ENCODE measurements around the gene C9orf43. TPM values are rescaled to one million over a fixed set of nuclear protein-coding genes. Genes with fewer than 3 reads are reported as not detected.
"Not testable (repeated sequence)": the region's sequence is repeated elsewhere in the genome, so short reads cannot be mapped to it uniquely, and the experiment has no call there.

The C9orf43 gene
- total RNA-seq, 1 experiment from 2014 or later: 1.9 TPM

DNA sequence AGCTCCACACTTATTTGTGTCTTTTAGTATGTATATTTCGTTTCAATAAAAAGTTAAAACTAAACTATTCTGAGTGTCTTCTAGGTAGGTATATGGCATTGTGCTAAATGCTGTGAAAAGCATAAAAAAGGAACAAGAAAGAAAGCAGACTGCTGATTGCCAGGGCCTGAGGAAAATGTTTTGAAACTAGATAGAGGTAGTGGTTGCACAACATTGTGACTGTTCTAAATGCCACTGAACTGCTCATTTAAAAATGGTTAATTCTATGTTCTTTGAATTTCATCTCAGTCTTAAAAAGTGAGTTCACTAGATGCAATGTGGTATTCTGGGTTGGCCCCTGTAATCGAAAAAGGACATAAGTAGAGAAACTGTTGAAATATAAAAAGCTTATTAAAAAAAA is 6.9 kb upstream of the C9orf43 start:
- H3K27me3 Mint-ChIP-seq (ENCODE audit: insufficient read depth, unreplicated experiment): no peaks in the 10 kb centered on the region
- no peak for TF ChIP-seq CTCF (IDR thresholded peaks at IDR 0.05; ENCODE audit: insufficient read depth in 1 of 2, low read depth in 1 of 2, low read length in 1 of 2, severe bottlenecking in 1 of 2, unreplicated experiment in 1 of 2)
- no peaks in the 10 kb centered on the region for H3K9me3 Mint-ChIP-seq (ENCODE audit: unreplicated experiment)
- Histone ChIP-seq H3K36me3 (ENCODE audit: control insufficient read depth, insufficient read depth, low read length) (0 out of 2 replicates have a peak, but pooled peaks cover 2% of the 10 kb centered on the region), H3K4me3 (ENCODE audit: low read depth, low read length) (no peak overlapping the region), H3K27me3 (replicated peaks; ENCODE audit: control insufficient read depth, insufficient read depth, low read length) (no peaks in the 10 kb centered on the region), H3K9me3 (no peaks in the 10 kb centered on the region), H3K4me1 (peaks cover 25% of the 10 kb centered on the region)
- intact Hi-C loops (cut with micrococcal nuclease; ENCODE audit: unreplicated experiment): no loop called here
- DNase-seq: no peak
- no peak overlapping the region for H3K4me3 Mint-ChIP-seq (ENCODE audit: unreplicated experiment)
- ChIA-PET POLR2A (no interaction called here), CTCF (interaction anchor here (1.0 kb wide), 1 partner anchor 40 kb away, joined by 3 read pairs; no protein-coding TSS in a partner anchor)
- H3K27ac Mint-ChIP-seq (ENCODE audit: unreplicated experiment): no peak overlapping the region
- H3K36me3 Mint-ChIP-seq (ENCODE audit: insufficient read depth, unreplicated experiment): peaks cover 32% of the 10 kb centered on the region
- no TSS peak for BruUV-seq (replicated peaks)
- H3K4me1 Mint-ChIP-seq (ENCODE audit: low read depth, unreplicated experiment): peaks cover 28% of the 10 kb centered on the region

DNA sequence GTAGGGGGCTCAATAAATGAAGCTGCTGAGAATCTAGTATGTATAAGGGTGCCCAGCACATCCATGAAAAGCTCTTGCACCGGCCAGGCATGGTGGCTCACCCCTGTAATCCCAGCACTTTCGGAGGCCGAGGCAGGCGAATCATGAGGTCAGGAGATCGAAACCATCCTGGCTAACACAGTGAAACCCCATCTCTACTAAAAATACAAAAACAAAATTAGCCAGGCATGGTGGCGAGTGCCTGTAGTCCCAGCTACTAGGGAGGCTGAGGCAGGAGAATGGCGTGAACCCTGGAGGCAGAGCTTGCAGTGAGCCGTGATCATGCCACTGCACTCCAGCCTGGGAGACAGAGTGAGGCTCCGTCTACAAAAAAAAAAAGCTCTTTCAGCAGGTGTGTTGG is 4.2 kb upstream of the C9orf43 start:
- POLR2A ChIA-PET; intact Hi-C loops (cut with micrococcal nuclease; ENCODE audit: unreplicated experiment); H3K4me1 ChIP-seq; H3K9me3 Mint-ChIP-seq (ENCODE audit: unreplicated experiment); H3K36me3 ChIP-seq (ENCODE audit: control insufficient read depth, insufficient read depth, low read length); H3K4me3 Mint-ChIP-seq (ENCODE audit: unreplicated experiment); H3K27ac Mint-ChIP-seq (ENCODE audit: unreplicated experiment); BruUV-seq (replicated peaks); H3K4me3 ChIP-seq (ENCODE audit: low read depth, low read length); DNase-seq; H3K27me3 ChIP-seq (replicated peaks; ENCODE audit: control insufficient read depth, insufficient read depth, low read length); H3K27me3 Mint-ChIP-seq (ENCODE audit: insufficient read depth, unreplicated experiment); H3K9me3 ChIP-seq: not testable (repeated sequence)
- CTCF ChIA-PET: interaction anchor here (1.0 kb wide), 1 partner anchor 132 kb away, joined by 4 read pairs; no protein-coding TSS in a partner anchor
- peaks cover 56% of the 10 kb centered on the region for H3K36me3 Mint-ChIP-seq (ENCODE audit: insufficient read depth, unreplicated experiment)
- peaks cover 20% of the 10 kb centered on the region for H3K4me1 Mint-ChIP-seq (ENCODE audit: low read depth, unreplicated experiment)

DNA sequence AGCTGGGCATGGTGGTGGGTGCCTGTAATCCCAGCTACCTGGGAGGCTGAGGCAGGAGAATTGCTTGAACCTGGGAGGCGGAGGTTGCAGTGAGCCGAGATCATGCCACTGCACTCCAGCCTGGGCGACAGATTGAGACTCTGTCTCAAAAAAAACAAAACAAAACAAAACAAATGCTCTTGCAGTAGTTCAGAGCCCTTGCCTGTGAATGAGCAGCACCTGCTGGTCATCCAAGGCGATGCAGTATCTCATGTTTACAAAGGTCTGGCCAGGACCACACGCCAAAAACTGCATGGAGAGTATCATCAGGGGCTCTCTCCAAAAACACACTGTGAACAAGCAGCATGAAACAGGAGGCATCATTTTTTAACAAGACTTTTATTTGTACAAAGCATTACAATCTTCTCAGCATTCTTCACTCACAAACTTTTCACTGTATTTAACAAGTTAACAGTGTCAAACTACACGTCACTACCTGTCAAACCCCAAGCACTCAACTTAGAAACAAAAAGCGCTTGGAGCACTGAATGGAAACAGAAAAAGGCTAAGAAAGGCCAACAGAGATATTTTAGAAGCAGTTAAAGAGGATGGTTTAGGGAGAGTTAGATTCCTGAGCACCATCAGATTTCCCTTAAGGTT is 3.6 kb upstream of the C9orf43 start:
- H3K36me3 ChIP-seq (ENCODE audit: control insufficient read depth, insufficient read depth, low read length); BruUV-seq (replicated peaks); H3K4me3 ChIP-seq (ENCODE audit: low read depth, low read length); H3K27ac Mint-ChIP-seq (ENCODE audit: unreplicated experiment); H3K27me3 ChIP-seq (replicated peaks; ENCODE audit: control insufficient read depth, insufficient read depth, low read length); H3K27me3 Mint-ChIP-seq (ENCODE audit: insufficient read depth, unreplicated experiment); H3K9me3 Mint-ChIP-seq (ENCODE audit: unreplicated experiment); POLR2A ChIA-PET; H3K9me3 ChIP-seq; H3K4me1 ChIP-seq: not testable (repeated sequence)
- H3K4me3 Mint-ChIP-seq (ENCODE audit: unreplicated experiment): peak overlapping the region; percentile 27
- CTCF ChIA-PET: interaction anchor here (1.0 kb wide), 1 partner anchor 132 kb away, joined by 4 read pairs; no protein-coding TSS in a partner anchor
- H3K4me1 Mint-ChIP-seq (ENCODE audit: low read depth, unreplicated experiment): peaks cover 20% of the 10 kb centered on the region
- TF ChIP-seq CTCF (IDR thresholded peaks at IDR 0.05; ENCODE audit: insufficient read depth in 1 of 2, low read depth in 1 of 2, low read length in 1 of 2, severe bottlenecking in 1 of 2, unreplicated experiment in 1 of 2): peak; percentile 88 to 91
- intact Hi-C loops (cut with micrococcal nuclease; ENCODE audit: unreplicated experiment): loop anchor here (1.0 kb wide), 2 partner anchors 52 to 98 kb away; no protein-coding TSS in a partner anchor
- peaks cover 56% of the 10 kb centered on the region for H3K36me3 Mint-ChIP-seq (ENCODE audit: insufficient read depth, unreplicated experiment)
- peak; percentile 74 to 79 for DNase-seq

All from Caco-2 (cell line).